K562 (cell line): ENCODE measurements around the gene NLGN2. TPM values are rescaled to one million over a fixed set of nuclear protein-coding genes. Genes with fewer than 3 reads are reported as not detected.

Experiments
- ATAC-seq: fragments of 200-7000 bp; cut with Tn5 transposase; 3 replicates; pipeline ENCODE4 v1.9.1; 2020; ENCODE audit warnings: moderate library complexity
- BruUV-seq: library from RNA; stranded (reverse); fragments of 400-500 nt; replicated peaks from 2 replicates; lab custom pipeline; 2021; lab: Mats Ljungman, UMichigan
- CTCF ChIA-PET: fragments of 300-600 bp; formaldehyde crosslinking; extraction: SDS; loops from one replicate; lab custom pipeline; 2021; ENCODE audit warnings: low intra/inter-chr PET ratio; lab: Yijun Ruan, JAX
- POLR2A ChIA-PET: fragments of 300-600, 350-650 bp; sonication (Branson Sonifier 250); formaldehyde crosslinking; extraction: SDS; loops from one replicate; lab custom pipeline; 2021; ENCODE audit warnings: antibody characterized with exemption, inconsistent platforms; lab: Yijun Ruan, JAX
- DNase-seq, 4 experiments: peaks; one replicate each; pipeline versions ENCODE4 v3.0.0 to v3.0.0-alpha.2; 2011 to 2018; ENCODE audit warnings: low spot score in 3 of 4, mixed read lengths in 3 of 4; ENCODE audit errors: extremely low read depth in 1 of 4
- FAIRE-seq: peaks from 2 replicates; lab custom pipeline; 2011; peaks lifted over from hg19 to GRCh38; lab: Jason Lieb, UNC
- H2AFZ ChIP-seq: 2 replicates; pipeline ENCODE4 v1.6.0; 2011; ENCODE audit warnings: low read depth, low read length, control low read depth, inconsistent platforms
- H3K27ac ChIP-seq: fragments of 200-600 bp; 3 replicates; pipeline ENCODE4 v1.8.0; 2011; ENCODE audit warnings: low read depth, mild to moderate bottlenecking, control low read depth, inconsistent platforms, low read length, moderate library complexity, mixed read lengths; ENCODE audit errors: extremely low read depth
- H3K27me3 ChIP-seq, 2 experiments: fragments of 300-600 bp in 1 of 2; 2 replicates in 1 of 2; 3 replicates in 1 of 2; pipeline versions ENCODE4 v1.6.0 to v1.8.0; 2011; ENCODE audit warnings: inconsistent platforms in 2 of 2, low read length in 2 of 2, mild to moderate bottlenecking in 1 of 2, mixed read lengths in 1 of 2, moderate library complexity in 1 of 2; ENCODE audit not compliant: control insufficient read depth in 2 of 2, insufficient read depth in 2 of 2
- H3K36me3 ChIP-seq: fragments of 300-600 bp; 3 replicates; pipeline ENCODE4 v1.8.0; 2011; ENCODE audit warnings: mild to moderate bottlenecking, low read length, inconsistent platforms; ENCODE audit not compliant: control insufficient read depth, insufficient read depth
- H3K4me1 ChIP-seq, 2 experiments: fragments of 200-600 bp in 1 of 2; replicated peaks in 1 of 2; 2 replicates in 1 of 2; 3 replicates in 1 of 2; pipeline versions ENCODE4 v1.5.1 to v1.8.0; 2011; ENCODE audit warnings: inconsistent platforms in 2 of 2, low read length in 2 of 2, mild to moderate bottlenecking in 1 of 2, mixed read lengths in 1 of 2, moderate library complexity in 1 of 2; ENCODE audit not compliant: control insufficient read depth in 2 of 2, insufficient read depth in 2 of 2
- H3K4me2 ChIP-seq: 2 replicates; pipeline ENCODE4 v1.6.1; 2011; ENCODE audit warnings: low read length, control low read depth, inconsistent platforms, mixed read lengths; ENCODE audit not compliant: insufficient read depth
- H3K4me3 ChIP-seq: fragments of 200-600 bp; sonication (generic), shearing (Covaris generic); 2 replicates; pipeline ENCODE4 v1.5.1; 2016; ENCODE audit warnings: control low read depth, inconsistent platforms
- H3K79me2 ChIP-seq: fragments of 200-600 bp; 3 replicates; pipeline ENCODE4 v1.8.0; 2011; ENCODE audit warnings: low read length, inconsistent platforms; ENCODE audit not compliant: control insufficient read depth, insufficient read depth
- H3K9ac ChIP-seq, 2 experiments: 2 replicates each; pipeline versions ENCODE4 v1.6.0 to v1.6.1; 2011; ENCODE audit warnings: low read depth in 2 of 2, low read length in 2 of 2, control low read depth in 1 of 2, inconsistent platforms in 1 of 2, mild to moderate bottlenecking in 1 of 2, mixed read lengths in 1 of 2; ENCODE audit not compliant: insufficient read depth in 1 of 2
- H3K9me1 ChIP-seq: one replicate; pipeline ENCODE4 v1.6.0; 2011; ENCODE audit warnings: inconsistent platforms, mild to moderate bottlenecking, low read length, moderate library complexity; ENCODE audit not compliant: control insufficient read depth, insufficient read depth
- H3K9me3 ChIP-seq: replicated peaks from 2 replicates; pipeline ENCODE4 v1.5.1; 2011; ENCODE audit warnings: low read depth, low read length, inconsistent platforms; ENCODE audit not compliant: control insufficient read depth, insufficient read depth
- H4K20me1 ChIP-seq: replicated peaks from 2 replicates; pipeline ENCODE4 v1.6.1; 2011; ENCODE audit warnings: low read length, inconsistent platforms, mixed read lengths; ENCODE audit not compliant: control insufficient read depth, insufficient read depth
- E2F1 ChIP-seq: sonication (generic); formaldehyde crosslinking; IDR thresholded peaks from 2 replicates; pipeline ENCODE4 v1.8.1; 2023; ENCODE audit warnings: mild to moderate bottlenecking, missing genetic modification reagents, moderate library complexity
- ZBTB33 ChIP-seq: sonication (generic); formaldehyde crosslinking; IDR thresholded peaks from 2 replicates; pipeline ENCODE4 v1.8.1; 2023; ENCODE audit warnings: mild to moderate bottlenecking, missing genetic modification reagents
- WGBS: fragments of 100-300 bp; shearing (Covaris generic); methylation state at CpG from one replicate; pipeline ENCODE4 v1.1.6; 2016; ENCODE audit warnings: low coverage, mixed read lengths; ENCODE audit not compliant: insufficient coverage; ENCODE audit errors: missing lambda C conversion rate; 5-methylcytosine and 5-hydroxymethylcytosine counted together
- in situ Hi-C: fragments of 300-500 bp; cut with MboI; formaldehyde crosslinking; loops from 4 replicates; pipeline ENCODE4 v1.15.0; 2018; ENCODE audit warnings: inconsistent platforms, mixed read lengths
- intact Hi-C: fragments of 100-400 bp; cut with micrococcal nuclease; formaldehyde crosslinking; loops from 2 replicates; pipeline ENCODE4 v1.14.2; 2022
- polyA plus RNA-seq, 8 experiments: library from polyadenylated mRNA; depleted of rRNA in 4 of 8; stranded (reverse) in 5 of 8; unstranded in 3 of 8; fragments of >200 nt; fragmentation: Nextera tagmentation in 2 of 8; fragmentation: Illumina TruSeq in 1 of 8; extraction: Ambion mirVana in 2 of 8; extraction: Trizol in 1 of 8; gene quantifications; 2 replicates each; pipeline versions ENCODE4 v1.2.1 to v1.2.3, GENCODE V29; 2011 to 2014; ENCODE audit warnings: inconsistent platforms in 1 of 8, missing spikeins in 1 of 8
- total RNA-seq, 7 experiments: library from RNA; depleted of rRNA in 6 of 7; stranded (reverse); fragments of >200 nt in 6 of 7; fragmentation: Illumina TruSeq in 2 of 7; extraction: Trizol in 2 of 7; gene quantifications; 2 replicates each; pipeline versions ENCODE4 v1.2.1 to v1.2.3, GENCODE V29; 2011 to 2021; ENCODE audit warnings: low replicate concordance in 1 of 7

Gene NLGN2
- total and polyA plus RNA-seq, 9 of the 15 experiments (the other 6 are each of a cell fraction or from before 2014, with no cell fraction given): 0.11 to 7.8 (median 0.77) TPM

- intact Hi-C loops: no loop called here
- FAIRE-seq (no peak), DNase-seq (no peak), ATAC-seq (no peak)
- in situ Hi-C loops: no loop called here
- POLR2A ChIA-PET: interaction anchor here (0.6 to 0.7 kb wide), 2 partner anchors 19 to 44 kb away, joined by 3 read pairs; no protein-coding TSS in a partner anchor
- Histone ChIP-seq H3K4me1 (peaks cover 0 to 10% of the 10 kb centered on the region in 2 experiments; a peak in 2 of 5 replicates), H3K27ac (no peak overlapping the region), H3K9me1 (no peaks in the 10 kb centered on the region), H4K20me1 (no peaks in the 10 kb centered on the region), H3K9me3 (no peaks in the 10 kb centered on the region), H3K4me3 (no peak overlapping the region), H3K4me2 (no peak overlapping the region), H3K36me3 (no peaks in the 10 kb centered on the region), H3K79me2 (no peaks in the 10 kb centered on the region), H3K9ac (peak overlapping the region in 1 of 2 experiments; percentile 64; a peak in 1 of 4 replicates), H2AFZ (no peak overlapping the region), H3K27me3 (no peaks in the 10 kb centered on the region)
- WGBS: 100% methylated on average over 4 of the region's 54 CpGs
- CTCF ChIA-PET: no interaction called here
- peak; percentile 47; the same call in 1 of the 2 replicates for TF ChIP-seq ZBTB33 (CRISPR knock-in tag)
- no peak for TF ChIP-seq E2F1
- no TSS peak for BruUV-seq
Measured at GRCh38 chr17:7417056-7417655, 9.5 kb downstream of the NLGN2 start.
